Measurements from ENCODE around the gene SIGLEC5.

- TF ChIP-seq ZNF274 (IDR thresholded peaks at IDR 0.05; ENCODE audit: low read depth, low read length) (no peak), SUZ12 (IDR thresholded peaks at IDR 0.05; ENCODE audit: extremely low read depth, insufficient read depth, insufficient read length) (no peak), YY1 (IDR thresholded peaks at IDR 0.05; ENCODE audit: insufficient read depth, insufficient read length) (no peak)
Observed at GRCh38 chr19:51587264-51588191, 42.7 kb downstream of the SIGLEC5 start.
